ENCODE data around the gene CCDC30. TPM values are rescaled to one million over a fixed set of nuclear protein-coding genes. Genes with fewer than 3 reads are reported as not detected.

CCDC30 gene
- total RNA-seq, 1 donor from 2014 or later: 0.79 TPM

DNA sequence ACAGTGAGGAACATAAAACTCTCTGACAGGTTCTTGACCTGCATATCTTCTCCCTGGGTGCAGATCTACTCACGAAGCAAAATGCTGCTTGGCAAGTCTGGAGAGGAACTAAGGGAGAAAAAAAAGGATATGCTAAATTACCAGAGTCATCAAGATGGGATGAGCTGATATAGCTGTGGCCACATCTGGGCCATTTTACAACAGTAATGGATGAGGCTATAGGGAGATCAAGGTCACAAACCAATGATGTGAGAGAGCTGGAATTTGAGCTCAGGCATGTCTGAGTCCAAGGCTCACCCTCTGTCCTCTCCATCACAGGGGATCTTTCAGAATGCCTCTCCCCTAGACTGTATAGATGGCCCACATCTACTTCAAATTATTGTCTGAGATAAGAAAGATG lies 33.5 kb upstream of the CCDC30 start:
- H3K27me3 ChIP-seq (ENCODE audit: control insufficient read depth, insufficient read depth, low read length): no peaks in the 10 kb centered on the region
- FAIRE-seq (no peak), DNase-seq (ENCODE audit: low read depth) (no peak)
- TF ChIP-seq, protein P1, sequence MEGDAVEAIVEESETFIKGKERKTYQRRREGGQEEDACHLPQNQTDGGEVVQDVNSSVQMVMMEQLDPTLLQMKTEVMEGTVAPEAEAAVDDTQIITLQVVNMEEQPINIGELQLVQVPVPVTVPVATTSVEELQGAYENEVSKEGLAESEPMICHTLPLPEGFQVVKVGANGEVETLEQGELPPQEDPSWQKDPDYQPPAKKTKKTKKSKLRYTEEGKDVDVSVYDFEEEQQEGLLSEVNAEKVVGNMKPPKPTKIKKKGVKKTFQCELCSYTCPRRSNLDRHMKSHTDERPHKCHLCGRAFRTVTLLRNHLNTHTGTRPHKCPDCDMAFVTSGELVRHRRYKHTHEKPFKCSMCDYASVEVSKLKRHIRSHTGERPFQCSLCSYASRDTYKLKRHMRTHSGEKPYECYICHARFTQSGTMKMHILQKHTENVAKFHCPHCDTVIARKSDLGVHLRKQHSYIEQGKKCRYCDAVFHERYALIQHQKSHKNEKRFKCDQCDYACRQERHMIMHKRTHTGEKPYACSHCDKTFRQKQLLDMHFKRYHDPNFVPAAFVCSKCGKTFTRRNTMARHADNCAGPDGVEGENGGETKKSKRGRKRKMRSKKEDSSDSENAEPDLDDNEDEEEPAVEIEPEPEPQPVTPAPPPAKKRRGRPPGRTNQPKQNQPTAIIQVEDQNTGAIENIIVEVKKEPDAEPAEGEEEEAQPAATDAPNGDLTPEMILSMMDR (IDR thresholded peaks at IDR 0.05; ENCODE audit: insufficient read depth, low read length, severe bottlenecking): no peak
- H3K36me3 ChIP-seq (ENCODE audit: control insufficient read depth, insufficient read depth, low read length): no peaks in the 10 kb centered on the region
- no peak overlapping the region for H3K4me3 ChIP-seq (ENCODE audit: low read depth, low read length)

DNA sequence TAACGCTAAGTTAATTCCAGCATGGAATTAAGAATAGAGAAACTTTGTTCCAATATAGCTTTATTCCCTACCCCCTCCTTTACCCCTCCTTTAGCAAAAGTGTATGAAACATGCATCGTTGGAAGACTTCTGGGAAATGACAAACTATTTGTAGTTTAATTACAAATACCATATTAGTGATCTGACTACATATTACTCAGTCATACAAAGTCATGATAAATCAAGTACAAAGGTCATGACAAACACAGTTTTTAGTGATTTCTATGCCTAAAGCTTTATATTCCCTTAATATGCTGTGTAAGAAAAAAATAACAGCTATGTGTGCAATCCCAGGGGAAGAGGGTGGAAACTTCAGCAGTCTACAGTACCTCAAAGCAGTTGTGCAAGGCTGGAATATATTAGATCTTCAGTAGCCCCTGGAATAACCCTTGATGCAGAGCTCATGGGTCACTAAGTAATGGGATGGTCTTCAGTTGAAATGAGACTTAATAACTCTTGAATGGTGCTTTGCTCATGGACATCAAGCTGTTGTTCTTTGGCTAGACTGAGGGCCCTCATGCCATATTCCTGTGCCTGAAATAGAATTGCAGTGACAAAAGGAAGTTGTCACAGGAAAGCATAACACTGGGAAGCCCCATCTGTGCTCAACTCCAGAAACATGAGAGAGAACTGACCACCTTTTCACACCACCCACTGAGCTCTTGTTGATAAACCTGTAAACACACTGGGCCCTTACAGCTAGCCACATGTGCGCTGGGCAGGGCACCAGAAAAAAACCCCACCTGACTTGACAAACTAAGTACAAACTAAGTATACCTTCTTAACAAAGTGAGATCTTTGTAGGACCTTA lies 32.6 kb upstream of the CCDC30 start:
- Histone ChIP-seq H3K27me3 (ENCODE audit: control insufficient read depth, insufficient read depth, low read length) (no peaks in the 10 kb centered on the region), H3K4me3 (ENCODE audit: low read depth, low read length) (no peak overlapping the region), H3K36me3 (ENCODE audit: control insufficient read depth, insufficient read depth, low read length) (no peaks in the 10 kb centered on the region)
- FAIRE-seq (no peak), DNase-seq (ENCODE audit: low read depth) (peak; percentile 10)
- TF ChIP-seq, protein P1 (IDR thresholded peaks at IDR 0.05; ENCODE audit: insufficient read depth, low read length, severe bottlenecking): no peak

DNA sequence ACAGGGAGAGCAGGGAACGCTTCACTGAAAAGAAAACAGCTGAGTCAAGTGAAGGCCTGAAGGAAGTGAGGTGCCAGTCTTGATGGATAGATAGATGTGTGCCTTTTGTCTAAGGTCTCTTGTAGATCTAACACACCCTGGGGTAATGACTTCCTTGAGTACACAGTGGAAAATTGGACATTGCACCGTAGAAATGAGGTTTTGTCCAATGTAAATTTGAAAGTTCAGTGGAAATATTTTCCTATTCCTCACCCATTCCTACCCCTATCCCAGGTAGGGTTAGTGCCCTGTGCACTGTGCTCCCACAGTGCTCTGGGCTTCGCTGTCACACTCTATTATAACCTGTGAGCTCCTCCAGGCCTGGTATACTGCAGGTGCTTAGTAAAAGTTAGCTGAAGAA lies 31.6 kb upstream of the CCDC30 start:
- FAIRE-seq (no peak), DNase-seq (ENCODE audit: low read depth) (no peak)
- TF ChIP-seq, protein P1 (IDR thresholded peaks at IDR 0.05; ENCODE audit: insufficient read depth, low read length, severe bottlenecking): no peak
- H3K27me3 ChIP-seq (ENCODE audit: control insufficient read depth, insufficient read depth, low read length): no peaks in the 10 kb centered on the region
- no peaks in the 10 kb centered on the region for H3K36me3 ChIP-seq (ENCODE audit: control insufficient read depth, insufficient read depth, low read length)
- no peak overlapping the region for H3K4me3 ChIP-seq (ENCODE audit: low read depth, low read length)

DNA sequence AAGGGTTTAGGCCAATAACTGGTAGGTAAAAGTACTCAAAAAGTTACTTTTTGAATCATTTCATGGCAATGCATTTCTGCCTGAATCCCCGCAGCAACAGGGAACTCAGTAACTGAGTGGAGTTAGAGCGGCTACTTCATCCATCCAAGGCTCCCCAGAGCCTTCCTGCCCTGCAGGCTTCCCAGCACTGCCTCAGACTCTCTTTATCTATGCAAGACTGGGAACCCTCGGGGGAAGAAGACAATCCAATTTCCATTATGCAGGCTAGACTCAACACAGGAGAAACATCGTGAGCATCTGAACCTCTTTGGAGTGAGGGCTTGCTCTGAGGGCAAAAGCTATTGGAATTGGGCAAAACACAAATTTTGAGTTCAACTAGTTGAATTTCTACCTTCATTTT lies 30.4 kb upstream of the CCDC30 start:
- DNase-seq (ENCODE audit: low read depth) (no peak), FAIRE-seq (peak; percentile 43)
- TF ChIP-seq, protein P1 (IDR thresholded peaks at IDR 0.05; ENCODE audit: insufficient read depth, low read length, severe bottlenecking): no peak
- Histone ChIP-seq H3K36me3 (ENCODE audit: control insufficient read depth, insufficient read depth, low read length) (no peaks in the 10 kb centered on the region), H3K27me3 (ENCODE audit: control insufficient read depth, insufficient read depth, low read length) (no peaks in the 10 kb centered on the region), H3K4me3 (ENCODE audit: low read depth, low read length) (no peak overlapping the region)

DNA sequence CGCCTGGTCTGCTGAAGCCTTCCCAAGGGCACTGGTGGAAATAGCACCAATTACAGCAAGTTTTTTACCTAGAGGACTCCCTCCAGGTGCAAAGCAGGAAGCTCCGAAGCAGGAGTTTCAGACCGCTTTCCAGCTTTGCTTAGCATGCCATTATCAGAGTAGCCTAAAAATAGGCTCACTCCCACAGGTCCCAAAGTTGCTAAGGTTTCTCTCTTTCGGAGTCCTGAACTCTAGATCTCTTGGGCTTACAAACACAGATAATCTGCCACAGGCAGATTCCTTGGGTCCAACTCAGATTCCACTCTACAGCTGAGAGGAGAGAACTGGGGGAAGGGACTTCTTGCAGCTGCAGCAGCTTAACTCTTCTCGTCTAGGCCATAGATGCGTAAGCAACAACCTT lies 29.7 kb upstream of the CCDC30 start:
- Histone ChIP-seq H3K36me3 (ENCODE audit: control insufficient read depth, insufficient read depth, low read length) (no peaks in the 10 kb centered on the region), H3K4me3 (ENCODE audit: low read depth, low read length) (no peak overlapping the region), H3K27me3 (ENCODE audit: control insufficient read depth, insufficient read depth, low read length) (no peaks in the 10 kb centered on the region)
- FAIRE-seq (no peak), DNase-seq (ENCODE audit: low read depth) (no peak)
- TF ChIP-seq, protein P1 (IDR thresholded peaks at IDR 0.05; ENCODE audit: insufficient read depth, low read length, severe bottlenecking): no peak

DNA sequence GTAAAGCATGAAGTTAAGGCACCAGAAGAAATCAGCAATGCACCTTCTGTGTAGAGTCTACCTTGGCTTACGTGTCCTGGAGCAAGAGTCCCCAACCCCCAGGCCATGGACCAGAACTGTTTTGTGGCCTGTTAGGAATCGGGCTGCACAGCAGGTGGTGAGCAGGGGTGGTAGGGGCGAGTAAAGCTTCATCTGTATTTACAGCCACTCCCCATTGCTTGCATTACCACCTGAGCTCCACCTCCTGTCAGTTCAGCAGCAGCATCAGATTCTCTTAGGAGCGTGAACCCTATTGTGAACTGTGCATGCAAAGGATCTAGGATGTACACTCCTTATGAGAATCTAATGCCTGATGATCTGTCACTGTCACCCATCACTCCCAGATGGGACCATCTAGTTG lies 28.7 kb upstream of the CCDC30 start:
- no peak overlapping the region for H3K4me3 ChIP-seq (ENCODE audit: low read depth, low read length)
- H3K36me3 ChIP-seq (ENCODE audit: control insufficient read depth, insufficient read depth, low read length): no peaks in the 10 kb centered on the region
- TF ChIP-seq, protein P1 (IDR thresholded peaks at IDR 0.05; ENCODE audit: insufficient read depth, low read length, severe bottlenecking): no peak
- FAIRE-seq (peak; percentile 13), DNase-seq (ENCODE audit: low read depth) (no peak)
- no peaks in the 10 kb centered on the region for H3K27me3 ChIP-seq (ENCODE audit: control insufficient read depth, insufficient read depth, low read length)
